Measurements from ENCODE around the gene CEP162. TPM values are rescaled to one million over a fixed set of nuclear protein-coding genes. Genes with fewer than 3 reads are reported as not detected.
"Not testable (repeated sequence)": the region's sequence is repeated elsewhere in the genome, so short reads cannot be mapped to it uniquely, and the experiment has no call there.

Gene CEP162
- total RNA-seq, 1 donor from 2014 or later, result 11.7 TPM

- no peaks in the 10 kb centered on the region for H3K9me3 ChIP-seq
- no peaks in the 10 kb centered on the region for H3K27me3 ChIP-seq
- no peaks in the 10 kb centered on the region for H3K36me3 ChIP-seq
- H3K27ac ChIP-seq, result no peak overlapping the region
- intact Hi-C loops (cut with DNase I), result no loop called here
- no peak for TF ChIP-seq CTCF (IDR thresholded peaks at IDR 0.05)
- H3K4me3 ChIP-seq, result no peak overlapping the region
- no peak for DNase-seq (ENCODE audit: low spot score in 2 of 2)
- no peaks in the 10 kb centered on the region for H3K4me1 ChIP-seq
These were observed 119.9 kb downstream of the CEP162 start for GRCh38 chr6:84107495-84107894.

DNA sequence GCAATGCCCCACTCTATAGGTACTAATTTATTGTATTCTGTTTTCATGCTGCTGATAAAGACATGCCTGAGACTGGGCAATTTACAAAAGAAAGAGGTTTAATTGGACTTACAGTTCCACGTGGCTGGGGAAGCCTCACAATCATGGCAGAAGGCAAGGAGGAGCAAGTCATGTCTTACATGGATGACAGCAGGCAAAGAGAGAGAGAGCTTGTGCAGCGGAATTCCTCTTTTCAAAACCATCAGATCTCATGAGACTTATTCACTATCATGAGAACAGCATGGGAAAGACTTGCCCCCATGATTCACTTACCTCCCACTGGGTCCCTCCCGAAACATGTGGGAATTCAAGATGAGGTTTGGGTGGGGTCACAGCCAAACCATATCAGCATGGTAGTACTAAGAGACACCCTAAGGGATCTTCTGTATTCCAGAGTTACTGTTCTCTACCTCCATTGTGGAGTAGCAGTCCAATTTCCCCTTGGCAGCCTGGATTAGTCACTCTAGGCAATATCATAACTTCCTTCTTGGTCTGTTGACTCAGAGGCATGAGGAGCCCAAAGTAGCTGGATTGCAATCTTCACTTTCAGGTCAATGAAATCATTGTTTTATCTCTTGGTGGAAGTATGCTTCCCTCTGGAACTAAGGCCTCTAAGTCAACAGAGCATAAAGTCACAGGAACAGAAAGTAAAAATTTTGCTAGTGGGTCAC is 122.1 kb downstream of the CEP162 start:
- intact Hi-C loops (cut with DNase I); H3K36me3 ChIP-seq; H3K4me1 ChIP-seq; H3K27me3 ChIP-seq; H3K4me3 ChIP-seq; H3K27ac ChIP-seq; DNase-seq (ENCODE audit: low spot score in 2 of 2); H3K9me3 ChIP-seq: not testable (repeated sequence)

DNA sequence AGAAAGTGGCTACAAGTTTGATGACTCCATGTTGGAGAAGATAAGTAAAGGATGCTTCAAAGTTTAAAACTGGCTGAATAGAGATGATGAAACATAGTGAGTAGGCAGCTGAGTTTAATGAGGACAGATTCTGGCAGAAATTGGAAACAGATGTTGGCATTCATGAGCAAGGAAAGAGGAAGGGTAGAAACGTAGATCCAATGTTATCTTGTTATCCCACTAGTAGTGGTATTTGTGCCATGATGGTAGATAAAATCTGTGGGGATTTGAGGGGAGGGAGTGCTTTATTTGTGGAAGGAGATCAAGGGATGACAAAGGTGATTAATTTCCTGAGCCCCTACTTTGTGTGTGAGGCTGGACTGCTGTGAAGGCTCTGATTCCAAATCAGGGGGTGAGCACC is 124.4 kb downstream of the CEP162 start:
- DNase-seq (ENCODE audit: low spot score in 2 of 2), result no peak
- Histone ChIP-seq H3K4me1 (no peaks in the 10 kb centered on the region), H3K27me3 (no peaks in the 10 kb centered on the region), H3K9me3 (no peaks in the 10 kb centered on the region), H3K36me3 (no peaks in the 10 kb centered on the region), H3K27ac (no peak overlapping the region), H3K4me3 (no peak overlapping the region)
- intact Hi-C loops (cut with DNase I), result no loop called here
- no peak for TF ChIP-seq CTCF (IDR thresholded peaks at IDR 0.05)

DNA sequence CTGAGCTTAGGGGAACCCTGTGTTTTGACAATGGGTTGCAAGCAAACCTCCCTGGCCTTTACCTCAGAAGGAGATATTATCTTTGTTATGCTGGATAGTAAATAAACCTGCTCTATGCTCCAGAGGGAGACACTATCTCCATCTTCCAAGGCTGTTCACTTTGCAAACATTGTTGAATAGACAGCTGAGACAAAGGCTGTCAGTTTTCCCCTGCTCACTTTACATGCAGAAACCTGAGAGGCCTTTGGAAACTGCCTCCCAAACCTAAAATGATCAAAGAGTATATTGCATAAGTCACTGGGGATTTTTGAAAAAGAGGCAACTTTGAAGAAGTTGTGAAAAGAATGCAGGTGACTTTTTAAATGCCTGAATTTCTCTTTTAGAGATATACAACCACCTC is 132.3 kb downstream of the CEP162 start:
- Histone ChIP-seq H3K36me3 (no peaks in the 10 kb centered on the region), H3K27ac (peak overlapping the region in 1 of 2 donors; percentile 63), H3K9me3 (peaks cover 0 to 8% of the 10 kb centered on the region in 2 donors), H3K4me3 (no peak overlapping the region), H3K27me3 (no peaks in the 10 kb centered on the region), H3K4me1 (peaks cover under 1 to 11% of the 10 kb centered on the region in 2 donors)
- no peak for TF ChIP-seq CTCF (IDR thresholded peaks at IDR 0.05)
- intact Hi-C loops (cut with DNase I), result loop anchor here (2.0 kb wide), 2 partner anchors 98 to 110 kb away; no protein-coding TSS in a partner anchor
- no peak for DNase-seq (ENCODE audit: low spot score in 2 of 2)

GRCh38 chr6:84093441-84094435 is 133.7 kb downstream of the CEP162 start:
- H3K9me3 ChIP-seq, result peaks cover 0 to 8% of the 10 kb centered on the region in 2 donors
- no peaks in the 10 kb centered on the region for H3K27me3 ChIP-seq
- H3K4me3 ChIP-seq, result no peak overlapping the region
- H3K27ac ChIP-seq, result peak overlapping the region; percentile 45 to 63
- TF ChIP-seq CTCF (IDR thresholded peaks at IDR 0.05), result no peak
- no peak for DNase-seq (ENCODE audit: low spot score in 2 of 2)
- intact Hi-C loops (cut with DNase I), result loop anchor here (2.0 to 5.0 kb wide), 3 partner anchors 61 to 109 kb away; partner anchors contain the start of gene MRAP2
- no peaks in the 10 kb centered on the region for H3K36me3 ChIP-seq
- peaks cover 2 to 21% of the 10 kb centered on the region in 2 donors for H3K4me1 ChIP-seq

GRCh38 chr6:84089552-84089951 is 137.9 kb downstream of the CEP162 start:
- no peak overlapping the region for H3K4me3 ChIP-seq
- peak overlapping the region; percentile 59 to 73 for H3K27ac ChIP-seq
- H3K27me3 ChIP-seq, result no peaks in the 10 kb centered on the region
- intact Hi-C loops (cut with DNase I), result no loop called here
- H3K4me1 ChIP-seq, result peaks cover 2 to 21% of the 10 kb centered on the region in 2 donors
- H3K36me3 ChIP-seq, result peaks cover 0 to 6% of the 10 kb centered on the region in 2 donors
- TF ChIP-seq CTCF (IDR thresholded peaks at IDR 0.05), result no peak
- no peak for DNase-seq (ENCODE audit: low spot score in 2 of 2)
- peaks cover 0 to 8% of the 10 kb centered on the region in 2 donors for H3K9me3 ChIP-seq

Measured in ascending aorta (tissue), 2 donors.